IMR-90 (cell line): Measurements from ENCODE around the gene DENND1A. TPM values are rescaled to one million over a fixed set of nuclear protein-coding genes. Genes with fewer than 3 reads are reported as not detected.

Source experiments
- ATAC-seq: fragments of 200-7000 bp; cut with Tn5 transposase; 2 replicates; pipeline ENCODE4 v1.9.1; 2020; ENCODE audit warnings: low read depth, mild to moderate bottlenecking, moderate library complexity
- BruUV-seq: library from RNA; stranded (reverse); fragments of 400-500 nt; replicated peaks from 2 replicates; lab custom pipeline; 2021; lab: Mats Ljungman, UMichigan
- CTCF ChIA-PET: fragments of 300-600 bp; formaldehyde crosslinking; extraction: SDS; loops from one replicate; lab custom pipeline; 2021; ENCODE audit warnings: antibody characterized with exemption; lab: Yijun Ruan, JAX
- POLR2A ChIA-PET: fragments of 300-600 bp; sonication (Branson Sonifier 250); formaldehyde crosslinking; loops from one replicate; lab custom pipeline; 2022; ENCODE audit warnings: antibody characterized with exemption; ENCODE audit not compliant: unreplicated experiment; lab: Charles Lee
- DNase-seq: peaks from one replicate; pipeline ENCODE4 v3.0.0; 2013
- H2AFZ ChIP-seq: replicated peaks from 2 replicates; pipeline ENCODE3; 2013; ENCODE audit warnings: low read length, mild to moderate bottlenecking; ENCODE audit not compliant: poor library complexity
- H2AK5ac ChIP-seq: 2 replicates; pipeline ENCODE4 v1.6.1; 2013; ENCODE audit warnings: low read depth, low read length, inconsistent platforms
- H2AK9ac ChIP-seq: replicated peaks from 2 replicates; pipeline ENCODE3; 2013; ENCODE audit warnings: mild to moderate bottlenecking, low read depth, low read length, moderate library complexity; ENCODE audit not compliant: poor library complexity
- H2BK120ac ChIP-seq: 2 replicates; pipeline ENCODE4 v1.6.1; 2013; ENCODE audit warnings: low read depth, low read length, inconsistent platforms
- H2BK15ac ChIP-seq: 3 replicates; pipeline ENCODE4 v1.6.1; 2013; ENCODE audit warnings: low read depth, low read length, inconsistent platforms
- H2BK20ac ChIP-seq: 2 replicates; pipeline ENCODE4 v1.6.1; 2013; ENCODE audit warnings: low read depth, mild to moderate bottlenecking, inconsistent platforms, low read length, moderate library complexity
- H2BK5ac ChIP-seq: 2 replicates; pipeline ENCODE4 v1.6.1; 2013; ENCODE audit warnings: mild to moderate bottlenecking, low read depth, low read length, inconsistent platforms; ENCODE audit not compliant: poor library complexity, severe bottlenecking
- H3K14ac ChIP-seq: replicated peaks from 2 replicates; pipeline ENCODE4 v1.6.1; 2013; ENCODE audit warnings: low read depth, low read length, inconsistent platforms
- H3K18ac ChIP-seq: 2 replicates; pipeline ENCODE4 v1.6.1; 2013; ENCODE audit warnings: low read depth, low read length, control low read depth
- H3K23ac ChIP-seq: 2 replicates; pipeline ENCODE4 v1.6.1; 2013; ENCODE audit warnings: low read depth, low read length, inconsistent platforms
- H3K27ac ChIP-seq: 2 replicates; pipeline ENCODE4 v1.5.1; 2013; ENCODE audit warnings: mild to moderate bottlenecking, control low read depth, low read length; ENCODE audit not compliant: insufficient read depth
- H3K27me3 ChIP-seq: 2 replicates; pipeline ENCODE4 v1.6.1; 2013; ENCODE audit warnings: low read length; ENCODE audit not compliant: control insufficient read depth, insufficient read depth
- H3K36me3 ChIP-seq: 2 replicates; pipeline ENCODE4 v1.6.1; 2013; ENCODE audit warnings: low read length, mixed read lengths; ENCODE audit not compliant: control insufficient read depth, insufficient read depth
- H3K4ac ChIP-seq: 2 replicates; pipeline ENCODE4 v1.6.1; 2013; ENCODE audit warnings: low read depth, low read length, inconsistent platforms
- H3K4me1 ChIP-seq: 2 replicates; pipeline ENCODE4 v1.6.1; 2013; ENCODE audit warnings: low read length, mixed read lengths; ENCODE audit not compliant: control insufficient read depth, insufficient read depth
- H3K4me2 ChIP-seq: 2 replicates; pipeline ENCODE4 v1.6.1; 2013; ENCODE audit warnings: low read depth, mild to moderate bottlenecking, control low read depth, low read length, moderate library complexity
- H3K4me3 ChIP-seq: 2 replicates; pipeline ENCODE4 v1.5.1; 2013; ENCODE audit warnings: low read depth, mild to moderate bottlenecking, control low read depth, low read length, moderate library complexity; ENCODE audit not compliant: insufficient read depth
- H3K56ac ChIP-seq: 2 replicates; pipeline ENCODE4 v1.6.1; 2013; ENCODE audit warnings: low read length, inconsistent platforms; ENCODE audit not compliant: insufficient read depth; ENCODE audit errors: extremely low read depth
- H3K79me1 ChIP-seq, 2 experiments: 2 replicates each; pipeline ENCODE4 v1.6.1; 2013; ENCODE audit warnings: low read length in 2 of 2, inconsistent platforms in 1 of 2, low read depth in 1 of 2
- H3K9ac ChIP-seq: 2 replicates; pipeline ENCODE4 v1.6.1; 2013; ENCODE audit warnings: low read depth, low read length, control low read depth
- H3K9me1 ChIP-seq: 2 replicates; pipeline ENCODE4 v1.6.1; 2013; ENCODE audit warnings: low read length, inconsistent platforms; ENCODE audit not compliant: insufficient read depth
- H3K9me3 ChIP-seq: 2 replicates; pipeline ENCODE4 v1.6.1; 2013; ENCODE audit warnings: low read length; ENCODE audit not compliant: control insufficient read depth, insufficient read depth
- H4K20me1 ChIP-seq: 2 replicates; pipeline ENCODE4 v1.6.1; 2013; ENCODE audit warnings: low read length, inconsistent platforms; ENCODE audit not compliant: insufficient read depth
- H4K5ac ChIP-seq: 2 replicates; pipeline ENCODE4 v1.6.1; 2013; ENCODE audit warnings: mild to moderate bottlenecking, low read depth, low read length, control low read depth
- H4K8ac ChIP-seq, 2 experiments: 2 replicates each; pipeline ENCODE4 v1.6.1; 2013; ENCODE audit warnings: low read depth in 2 of 2, low read length in 2 of 2, control low read depth in 1 of 2, inconsistent platforms in 1 of 2
- H4K91ac ChIP-seq: 2 replicates; pipeline ENCODE4 v1.6.1; 2013; ENCODE audit warnings: low read depth, low read length, inconsistent platforms; ENCODE audit not compliant: insufficient read depth
- BHLHE40 ChIP-seq: fragments of 150-350 bp; IDR thresholded peaks from 2 replicates; pipeline ENCODE4 v1.6.1; 2016; ENCODE audit warnings: mild to moderate bottlenecking, low read depth, low read length
- CEBPB ChIP-seq: IDR thresholded peaks from 2 replicates; pipeline ENCODE4 v1.6.1; 2012; ENCODE audit warnings: low read depth, low read length, improper control_type of control experiment
- CHD1 ChIP-seq: IDR thresholded peaks from 2 replicates; pipeline ENCODE4 v1.6.1; 2012; ENCODE audit warnings: low read depth, low read length, improper control_type of control experiment
- FOS ChIP-seq: fragments of 150-350 bp; IDR thresholded peaks from 2 replicates; pipeline ENCODE4 v1.6.1; 2016; ENCODE audit warnings: low read depth, low read length
- MAZ ChIP-seq: IDR thresholded peaks from 2 replicates; pipeline ENCODE4 v1.6.1; 2012; ENCODE audit warnings: low read depth, mild to moderate bottlenecking, low read length, improper control_type of control experiment, moderate library complexity, borderline replicate concordance
- MXI1 ChIP-seq: IDR thresholded peaks from 2 replicates; pipeline ENCODE4 v1.6.1; 2012; ENCODE audit warnings: low read depth, mild to moderate bottlenecking, low read length, moderate library complexity, borderline replicate concordance
- NFE2L2 ChIP-seq: fragments of 150-350 bp; IDR thresholded peaks from 2 replicates; pipeline ENCODE4 v1.6.1; 2016; ENCODE audit warnings: low read depth, mild to moderate bottlenecking, low read length
- RCOR1 ChIP-seq: IDR thresholded peaks from 2 replicates; pipeline ENCODE4 v1.6.1; 2012; ENCODE audit warnings: mild to moderate bottlenecking, low read length, improper control_type of control experiment; ENCODE audit not compliant: insufficient replicate concordance
- RFX5 ChIP-seq: IDR thresholded peaks from 2 replicates; pipeline ENCODE4 v1.8.0; 2012; ENCODE audit warnings: low read depth, mild to moderate bottlenecking, low read length, moderate library complexity
- SMC3 ChIP-seq: fragments of 150-350 bp; IDR thresholded peaks from 2 replicates; pipeline ENCODE4 v1.6.1; 2016; ENCODE audit warnings: low read depth, mild to moderate bottlenecking, antibody characterized with exemption, low read length, moderate library complexity
- USF2 ChIP-seq: fragments of 150-350 bp; IDR thresholded peaks from 2 replicates; pipeline ENCODE4 v1.6.1; 2017; ENCODE audit warnings: mild to moderate bottlenecking, antibody characterized with exemption, low read length, low read depth
- WGBS, 2 experiments: methylation state at CpG; one replicate each; pipeline versions ENCODE4 v1.1.5 to v1.1.7; 2013; ENCODE audit warnings: missing lambda C conversion rate in 2 of 2; ENCODE audit not compliant: insufficient read length in 1 of 2; ENCODE audit errors: extremely low coverage in 2 of 2; 5-methylcytosine and 5-hydroxymethylcytosine counted together
- dilution Hi-C: fragments of 300-500 bp; cut with HindIII; formaldehyde crosslinking; loops from one replicate; pipeline ENCODE4 v1.14.3; 2018; ENCODE audit warnings: low sequenced_read_pairs; ENCODE audit not compliant: unreplicated experiment
- in situ Hi-C: fragments of 300-500 bp; cut with MboI; formaldehyde crosslinking; loops from 3 replicates; pipeline ENCODE4 v1.14.3; 2019; ENCODE audit warnings: low sequenced_read_pairs, inconsistent platforms, mixed read lengths
- intact Hi-C: fragments of 100-400 bp; cut with micrococcal nuclease; formaldehyde crosslinking; loops from 2 replicates; pipeline ENCODE4 v1.10.0; 2022
- polyA plus RNA-seq, 3 experiments: library from polyadenylated mRNA; depleted of rRNA; stranded (reverse); fragments of >200 nt; gene quantifications; 2 replicates each; pipeline ENCODE4 v1.2.3, GENCODE V29; 2012; ENCODE audit warnings: low replicate concordance in 1 of 3
- total RNA-seq: library from RNA; depleted of rRNA; stranded (reverse); fragments of >200 nt; gene quantifications from 2 replicates; pipeline ENCODE4 v1.2.3, GENCODE V29; 2012
- TF ChIP-seq, protein P1 (sequence below): conservative IDR thresholded peaks from 2 replicates; pipeline ENCODE4 v1.5.1; 2012; ENCODE audit warnings: mild to moderate bottlenecking, low read depth, low read length, improper control_type of control experiment

Gene DENND1A
- total and polyA plus RNA-seq, 2 of the 4 experiments (the other 2 are of a cell fraction) = 21.4 to 27.6 TPM

- no peak overlapping the region for H2BK20ac ChIP-seq
- no peak overlapping the region for H4K91ac ChIP-seq
- WGBS, 2 experiments = no CpG with 5 or more reads among the region's 3 CpGs
- H3K79me1 ChIP-seq = no peaks in the 10 kb centered on the region
- no peak overlapping the region for H2AK9ac ChIP-seq
- no peak overlapping the region for H2BK15ac ChIP-seq
- no peak overlapping the region for H3K27ac ChIP-seq
- no peak overlapping the region for H2AK5ac ChIP-seq
- no peak overlapping the region for H3K14ac ChIP-seq
- BruUV-seq = no TSS peak
- ATAC-seq (no peak), DNase-seq (no peak)
- H3K56ac ChIP-seq = no peak overlapping the region
- H3K27me3 ChIP-seq = no peaks in the 10 kb centered on the region
- dilution Hi-C loops = no loop called here
- H3K4me2 ChIP-seq = no peak overlapping the region
- CTCF ChIA-PET = no interaction called here
- H3K9ac ChIP-seq = no peak overlapping the region
- H3K9me3 ChIP-seq = no peaks in the 10 kb centered on the region
- intact Hi-C loops = no loop called here
- in situ Hi-C loops = no loop called here
- no peak overlapping the region for H3K23ac ChIP-seq
- no peak overlapping the region for H2BK120ac ChIP-seq
- no peak for TF ChIP-seq CEBPB
- no peak for TF ChIP-seq SMC3
- TF ChIP-seq BHLHE40 = no peak
- TF ChIP-seq MXI1 = no peak
- no peak for TF ChIP-seq CHD1
- TF ChIP-seq RCOR1 = no peak
- TF ChIP-seq MAZ = no peak
- TF ChIP-seq FOS = no peak
- no peak for TF ChIP-seq USF2
- TF ChIP-seq RFX5 = no peak
- TF ChIP-seq NFE2L2 = no peak
- TF ChIP-seq, protein P1, sequence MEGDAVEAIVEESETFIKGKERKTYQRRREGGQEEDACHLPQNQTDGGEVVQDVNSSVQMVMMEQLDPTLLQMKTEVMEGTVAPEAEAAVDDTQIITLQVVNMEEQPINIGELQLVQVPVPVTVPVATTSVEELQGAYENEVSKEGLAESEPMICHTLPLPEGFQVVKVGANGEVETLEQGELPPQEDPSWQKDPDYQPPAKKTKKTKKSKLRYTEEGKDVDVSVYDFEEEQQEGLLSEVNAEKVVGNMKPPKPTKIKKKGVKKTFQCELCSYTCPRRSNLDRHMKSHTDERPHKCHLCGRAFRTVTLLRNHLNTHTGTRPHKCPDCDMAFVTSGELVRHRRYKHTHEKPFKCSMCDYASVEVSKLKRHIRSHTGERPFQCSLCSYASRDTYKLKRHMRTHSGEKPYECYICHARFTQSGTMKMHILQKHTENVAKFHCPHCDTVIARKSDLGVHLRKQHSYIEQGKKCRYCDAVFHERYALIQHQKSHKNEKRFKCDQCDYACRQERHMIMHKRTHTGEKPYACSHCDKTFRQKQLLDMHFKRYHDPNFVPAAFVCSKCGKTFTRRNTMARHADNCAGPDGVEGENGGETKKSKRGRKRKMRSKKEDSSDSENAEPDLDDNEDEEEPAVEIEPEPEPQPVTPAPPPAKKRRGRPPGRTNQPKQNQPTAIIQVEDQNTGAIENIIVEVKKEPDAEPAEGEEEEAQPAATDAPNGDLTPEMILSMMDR = no peak
- H4K8ac ChIP-seq = no peak overlapping the region
- no peak overlapping the region for H3K4me3 ChIP-seq
- no peak overlapping the region for H2AFZ ChIP-seq
- H3K18ac ChIP-seq = no peak overlapping the region
- no peak overlapping the region for H4K5ac ChIP-seq
- no peaks in the 10 kb centered on the region for H3K9me1 ChIP-seq
- POLR2A ChIA-PET = no interaction called here
- no peaks in the 10 kb centered on the region for H4K20me1 ChIP-seq
- H3K4ac ChIP-seq = no peak overlapping the region
- 0 out of 2 replicates have a peak, but pooled peaks cover 2% of the 10 kb centered on the region for H3K4me1 ChIP-seq
- no peak overlapping the region for H2BK5ac ChIP-seq
- H3K36me3 ChIP-seq = no peaks in the 10 kb centered on the region
These were observed 238.1 kb downstream of the DENND1A start for GRCh38 chr9:123691765-123692303.
